Amniotic stem cell (primary cell): ENCODE measurements around the gene INPP5B.

Source experiments
- DNase-seq: peaks from one replicate; lab custom pipeline; 2025; lab: John Stamatoyannopoulos, UW

The INPP5B gene

GRCh38 chr1:37831809-37832208, 115.0 kb downstream of the INPP5B start:
- DNase-seq, result no peak

- no peak for DNase-seq
Measured at GRCh38 chr1:37831109-37831508, 115.7 kb downstream of the INPP5B start.

GRCh38 chr1:37828410-37829074, 118.3 kb downstream of the INPP5B start:
- no peak for DNase-seq

- DNase-seq, result no peak
Measured at GRCh38 chr1:37825506-37825905, 121.3 kb downstream of the INPP5B start.

GRCh38 chr1:37824001-37824400, 122.9 kb downstream of the INPP5B start:
- no peak for DNase-seq

- no peak for DNase-seq
Measured at GRCh38 chr1:37822906-37823815, 123.7 kb downstream of the INPP5B start.

- no peak for DNase-seq
Measured at GRCh38 chr1:37821481-37821880, 125.4 kb downstream of the INPP5B start.

GRCh38 chr1:37817481-37817880, 129.4 kb downstream of the INPP5B start:
- no peak for DNase-seq

GRCh38 chr1:37814252-37814651, 132.6 kb downstream of the INPP5B start:
- no peak for DNase-seq

GRCh38 chr1:37813529-37814145, 133.2 kb downstream of the INPP5B start:
- DNase-seq, result no peak

- DNase-seq, result peak; percentile 41
Measured at GRCh38 chr1:37811027-37811655, 135.7 kb downstream of the INPP5B start.
